NB4 (cell line): ENCODE data around the gene IER5.
A peak's percentile ranks its signal among the peaks of the same experiment; 100 is the strongest.
"Not testable (repeated sequence)": the region's sequence is repeated elsewhere in the genome, so short reads cannot be mapped to it uniquely, and the experiment has no call there.

Source experiments
- DNase-seq: peaks from one replicate; pipeline ENCODE4 v3.0.0; 2010; ENCODE audit warnings: low read depth
- H3K4me3 ChIP-seq: one replicate; pipeline ENCODE4 v1.5.1; 2011; ENCODE audit warnings: mild to moderate bottlenecking, low read depth, low read length, moderate library complexity
- MYC ChIP-seq: IDR thresholded peaks from 2 replicates; pipeline ENCODE4 v1.6.1; 2011; ENCODE audit warnings: low read depth, low read length
- POLR2A ChIP-seq: IDR thresholded peaks from 2 replicates; pipeline ENCODE4 v1.6.1; 2011; ENCODE audit warnings: mild to moderate bottlenecking; ENCODE audit not compliant: insufficient read length; ENCODE audit errors: extremely low read depth
- TF ChIP-seq, protein P1 (sequence below): IDR thresholded peaks from 2 replicates; pipeline ENCODE4 v1.6.1; 2011; ENCODE audit warnings: low read depth, low read length
- TF ChIP-seq, protein P2 (sequence below): IDR thresholded peaks from one replicate; pipeline ENCODE4 v1.5.1; 2012; ENCODE audit warnings: low read depth, low read length

Gene IER5

DNA sequence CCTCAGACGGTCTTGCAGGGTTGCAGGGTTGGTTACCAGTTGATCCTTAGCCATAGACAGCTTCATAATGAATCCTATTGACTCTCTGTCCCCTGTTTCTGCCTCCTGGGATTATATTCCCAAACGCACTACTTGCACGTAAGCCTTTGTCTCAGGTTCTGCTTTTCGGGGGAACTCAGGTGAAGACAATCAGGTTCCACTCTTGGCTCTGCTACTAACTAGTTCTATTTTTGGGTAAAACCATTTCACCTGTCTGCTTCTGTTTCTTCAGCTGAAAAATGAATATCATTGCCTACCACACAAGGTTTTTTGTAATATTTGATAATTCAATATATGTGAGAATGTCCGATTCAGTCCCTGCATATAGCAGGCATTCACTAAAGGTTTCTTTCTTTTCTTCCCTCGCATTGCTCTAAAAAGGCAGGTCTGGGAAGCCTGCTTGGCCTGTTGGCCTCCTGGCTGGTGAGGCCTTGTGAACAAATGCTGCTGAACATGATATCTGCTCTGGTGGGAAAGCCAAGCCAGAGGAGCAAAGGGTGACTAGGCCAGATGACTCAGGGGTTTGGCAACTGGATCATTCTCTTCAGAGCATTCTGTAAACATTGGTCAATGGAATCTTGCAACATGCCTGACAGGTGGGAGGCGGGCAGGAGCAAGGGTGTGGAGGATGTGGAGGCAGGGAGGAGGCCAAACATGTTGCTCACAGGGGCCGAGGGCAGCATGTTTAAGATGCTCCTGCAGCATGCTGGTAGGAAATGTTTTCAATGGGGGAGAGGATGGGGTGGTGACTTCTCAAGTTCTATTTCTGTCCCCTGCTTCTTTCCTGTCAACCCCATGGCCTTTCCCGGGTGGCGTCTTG lies 23.8 kb downstream of the IER5 start:
- TF ChIP-seq, protein P1, sequence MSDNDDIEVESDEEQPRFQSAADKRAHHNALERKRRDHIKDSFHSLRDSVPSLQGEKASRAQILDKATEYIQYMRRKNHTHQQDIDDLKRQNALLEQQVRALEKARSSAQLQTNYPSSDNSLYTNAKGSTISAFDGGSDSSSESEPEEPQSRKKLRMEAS = peak; percentile 54; the same call in 1 of the 2 replicates
- TF ChIP-seq POLR2A = no peak
- DNase-seq = peak; percentile 92
- no peak overlapping the region for H3K4me3 ChIP-seq

DNA sequence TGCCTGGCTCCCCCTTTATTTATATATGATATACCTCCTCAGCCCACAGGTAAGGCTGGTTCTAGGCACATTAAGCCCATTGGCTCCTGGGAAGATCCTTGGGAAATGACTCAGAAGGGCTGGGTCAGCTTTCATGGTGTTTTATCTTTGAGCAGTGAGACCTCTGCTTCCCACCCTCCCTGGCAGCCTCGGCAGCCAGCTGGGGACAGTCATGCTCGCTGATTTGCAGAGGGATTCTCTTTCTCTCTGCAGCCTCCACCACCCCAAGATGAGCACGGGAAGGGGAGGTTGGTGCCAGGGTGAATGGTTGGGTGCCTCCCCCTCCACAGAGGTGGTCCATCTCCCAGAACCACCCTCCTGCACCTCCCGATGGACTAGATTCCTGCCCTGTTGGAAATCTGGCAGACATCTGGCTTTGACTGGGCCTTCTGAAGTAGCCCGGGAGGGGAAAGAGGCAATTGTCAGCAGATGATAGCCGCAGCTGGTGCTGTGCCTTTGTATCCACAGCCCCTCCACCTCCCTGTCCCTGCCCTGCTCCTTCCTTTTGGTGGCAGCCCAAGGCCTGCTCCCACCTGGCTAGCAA lies 24.6 kb downstream of the IER5 start:
- no peak overlapping the region for H3K4me3 ChIP-seq
- TF ChIP-seq, protein P2, sequence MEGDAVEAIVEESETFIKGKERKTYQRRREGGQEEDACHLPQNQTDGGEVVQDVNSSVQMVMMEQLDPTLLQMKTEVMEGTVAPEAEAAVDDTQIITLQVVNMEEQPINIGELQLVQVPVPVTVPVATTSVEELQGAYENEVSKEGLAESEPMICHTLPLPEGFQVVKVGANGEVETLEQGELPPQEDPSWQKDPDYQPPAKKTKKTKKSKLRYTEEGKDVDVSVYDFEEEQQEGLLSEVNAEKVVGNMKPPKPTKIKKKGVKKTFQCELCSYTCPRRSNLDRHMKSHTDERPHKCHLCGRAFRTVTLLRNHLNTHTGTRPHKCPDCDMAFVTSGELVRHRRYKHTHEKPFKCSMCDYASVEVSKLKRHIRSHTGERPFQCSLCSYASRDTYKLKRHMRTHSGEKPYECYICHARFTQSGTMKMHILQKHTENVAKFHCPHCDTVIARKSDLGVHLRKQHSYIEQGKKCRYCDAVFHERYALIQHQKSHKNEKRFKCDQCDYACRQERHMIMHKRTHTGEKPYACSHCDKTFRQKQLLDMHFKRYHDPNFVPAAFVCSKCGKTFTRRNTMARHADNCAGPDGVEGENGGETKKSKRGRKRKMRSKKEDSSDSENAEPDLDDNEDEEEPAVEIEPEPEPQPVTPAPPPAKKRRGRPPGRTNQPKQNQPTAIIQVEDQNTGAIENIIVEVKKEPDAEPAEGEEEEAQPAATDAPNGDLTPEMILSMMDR = no peak
- TF ChIP-seq, protein P1 = no peak
- no peak for TF ChIP-seq POLR2A
- TF ChIP-seq MYC = no peak
- DNase-seq = no peak

- no peak overlapping the region for H3K4me3 ChIP-seq
- no peak for TF ChIP-seq MYC
- TF ChIP-seq, protein P2 = no peak
- TF ChIP-seq, protein P1 = no peak
- no peak for TF ChIP-seq POLR2A
- no peak for DNase-seq
Observed at GRCh38 chr1:181114574-181115367, 26.3 kb downstream of the IER5 start.

DNA sequence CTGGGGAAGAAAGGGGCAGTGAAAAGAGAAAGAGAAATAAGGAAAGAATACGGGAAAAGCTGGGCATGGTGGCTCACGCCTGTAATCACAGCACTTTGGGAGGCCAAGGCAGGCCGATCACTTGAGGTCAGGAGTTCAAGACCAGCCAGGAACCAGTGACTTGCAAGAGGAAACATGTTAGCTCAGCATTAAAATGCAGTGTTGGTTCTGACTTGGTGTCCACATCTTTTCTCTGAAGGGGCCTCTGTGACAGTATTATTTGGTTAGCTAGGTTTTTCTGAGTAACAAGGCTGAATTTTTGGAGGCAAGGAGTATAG lies 26.8 kb downstream of the IER5 start:
- DNase-seq = no peak
- H3K4me3 ChIP-seq = no peak overlapping the region
- TF ChIP-seq MYC = no peak
- no peak for TF ChIP-seq POLR2A
- TF ChIP-seq, protein P2 = no peak
- TF ChIP-seq, protein P1 = no peak

DNA sequence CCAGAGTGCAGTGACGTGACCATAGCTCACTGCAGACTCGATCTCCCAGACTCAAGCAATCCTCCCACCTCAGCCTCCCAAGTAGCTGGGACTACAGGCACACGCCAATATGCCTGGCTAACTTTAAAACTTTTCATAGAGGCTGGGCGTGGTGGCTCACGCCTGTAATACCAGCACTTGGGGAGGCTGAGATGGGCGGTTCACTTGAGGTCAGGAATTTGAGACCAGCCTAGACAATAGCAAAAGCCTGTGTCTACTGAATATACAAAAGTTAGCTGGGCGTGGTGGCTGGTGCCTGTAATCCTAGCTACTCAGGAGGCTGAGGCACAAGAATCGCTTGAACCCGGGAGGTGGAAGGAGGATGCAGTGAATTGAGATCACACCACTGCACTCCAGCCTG lies 27.5 kb downstream of the IER5 start:
- H3K4me3 ChIP-seq, DNase-seq: not testable (repeated sequence)

DNA sequence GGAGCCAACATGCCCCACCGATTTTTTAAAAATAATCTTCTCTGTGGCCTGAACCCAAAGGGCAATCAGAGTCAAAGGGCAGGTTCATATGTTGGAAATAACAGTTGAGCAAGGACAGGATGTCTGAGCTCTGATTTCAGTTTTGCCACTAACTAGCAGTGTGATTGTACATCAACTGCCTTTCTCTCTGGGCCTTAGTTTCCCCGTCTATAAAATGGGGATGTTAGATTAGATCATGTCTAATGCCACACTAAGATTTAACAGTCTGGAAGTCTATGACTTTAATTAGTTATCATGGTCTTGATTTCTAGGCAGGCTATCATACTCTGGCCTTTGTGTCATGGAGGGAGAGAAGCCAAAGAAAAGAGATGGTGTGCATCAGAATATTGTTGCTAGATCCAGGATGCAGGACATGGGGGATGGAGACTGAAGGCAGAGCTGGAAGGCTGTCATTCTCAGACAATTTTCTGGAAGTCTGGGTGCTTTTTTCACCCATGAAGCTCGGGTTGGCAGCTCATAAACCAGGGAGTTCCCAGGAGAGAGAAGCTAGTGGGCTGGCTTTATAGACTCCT lies 28.4 kb downstream of the IER5 start:
- no peak for DNase-seq
- no peak for TF ChIP-seq MYC
- TF ChIP-seq, protein P1 = no peak
- TF ChIP-seq POLR2A = no peak
- TF ChIP-seq, protein P2 = no peak
- H3K4me3 ChIP-seq = no peak overlapping the region
